GM21825 (cell line): ENCODE measurements around the gene PTPRH.
"Not testable (repeated sequence)": the region's sequence is repeated elsewhere in the genome, so short reads cannot be mapped to it uniquely, and the experiment has no call there.

Source experiments
- ATAC-seq: cut with Tn5 transposase; IDR thresholded peaks from one replicate; pipeline ENCODE4 v1.9.1; 2021; ENCODE audit warnings: mild to moderate bottlenecking, moderate library complexity; ENCODE audit not compliant: unreplicated experiment

The PTPRH gene

DNA sequence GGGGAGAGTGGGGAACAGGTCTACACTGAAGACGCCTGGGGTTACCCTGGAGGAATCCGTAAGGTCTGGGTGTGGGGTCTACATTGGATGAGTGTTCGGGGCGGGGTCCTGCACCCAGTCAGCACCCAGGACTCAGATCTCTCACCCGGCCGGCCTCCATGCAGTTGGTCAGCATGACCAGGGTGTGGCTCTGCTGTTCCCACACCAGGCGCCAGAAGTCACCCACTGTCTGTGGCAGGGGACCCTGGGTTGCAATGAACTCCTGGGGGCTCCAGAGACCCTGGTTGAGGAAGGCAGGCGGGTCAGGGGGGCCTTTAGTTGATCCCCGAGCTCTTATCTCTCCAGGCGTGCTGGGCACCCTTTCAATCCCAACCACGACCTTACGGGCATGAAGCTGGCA lies 23.2 kb downstream of the PTPRH start:
- ATAC-seq = no peak

- no peak for ATAC-seq
Observed at GRCh38 chr19:55181740-55182139, 27.6 kb downstream of the PTPRH start.

DNA sequence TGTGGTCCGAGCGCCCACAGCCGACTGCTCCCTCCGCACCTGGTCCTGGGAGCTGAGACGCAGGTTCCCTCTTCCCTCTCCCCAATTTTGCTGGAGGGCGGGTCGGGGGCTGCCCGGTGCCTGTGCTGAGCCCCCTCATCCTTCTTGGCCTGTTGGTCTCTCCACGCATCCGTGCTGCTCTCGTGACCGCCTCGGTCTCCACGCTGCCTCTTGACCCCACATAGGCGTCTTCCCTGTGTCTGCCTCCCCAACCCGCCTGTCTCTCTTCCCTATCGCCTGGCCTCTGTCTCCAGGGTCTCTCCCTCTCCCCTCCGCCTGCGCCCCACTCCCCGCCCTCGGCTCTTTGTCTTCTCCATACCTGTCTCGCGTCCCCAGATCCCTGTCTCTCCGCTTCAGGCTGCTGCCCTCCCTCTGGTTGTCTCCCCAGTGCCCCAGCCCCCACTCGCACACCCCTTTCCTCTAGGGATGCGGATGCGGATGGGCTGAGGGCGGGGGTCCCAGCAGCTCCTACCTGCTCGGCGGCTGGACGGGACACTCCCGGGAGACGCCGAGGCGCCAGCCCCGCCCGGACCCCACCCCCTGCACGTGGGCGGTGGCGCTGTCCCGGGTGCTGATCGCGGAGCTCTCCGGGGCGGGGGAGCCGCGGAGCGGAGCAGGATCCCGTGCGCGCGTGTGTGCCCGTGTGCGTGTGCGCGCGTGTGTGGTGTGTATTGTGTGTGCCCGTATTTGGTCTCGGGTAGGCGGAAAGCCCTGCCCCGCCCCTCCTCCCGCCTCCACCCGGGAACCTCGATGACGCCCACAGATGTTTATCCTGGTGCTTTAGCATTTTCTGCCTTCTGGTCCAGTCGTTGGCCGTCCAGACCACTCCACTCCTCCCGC lies 29.5 kb downstream of the PTPRH start, which contains the start of gene SYT5:
SYT5 (minus strand) TSS at position 684 of the 879 bp plus-strand sequence. CDS start 1,248 bp downstream, outside the sequence.
- peak; percentile 26 for ATAC-seq

DNA sequence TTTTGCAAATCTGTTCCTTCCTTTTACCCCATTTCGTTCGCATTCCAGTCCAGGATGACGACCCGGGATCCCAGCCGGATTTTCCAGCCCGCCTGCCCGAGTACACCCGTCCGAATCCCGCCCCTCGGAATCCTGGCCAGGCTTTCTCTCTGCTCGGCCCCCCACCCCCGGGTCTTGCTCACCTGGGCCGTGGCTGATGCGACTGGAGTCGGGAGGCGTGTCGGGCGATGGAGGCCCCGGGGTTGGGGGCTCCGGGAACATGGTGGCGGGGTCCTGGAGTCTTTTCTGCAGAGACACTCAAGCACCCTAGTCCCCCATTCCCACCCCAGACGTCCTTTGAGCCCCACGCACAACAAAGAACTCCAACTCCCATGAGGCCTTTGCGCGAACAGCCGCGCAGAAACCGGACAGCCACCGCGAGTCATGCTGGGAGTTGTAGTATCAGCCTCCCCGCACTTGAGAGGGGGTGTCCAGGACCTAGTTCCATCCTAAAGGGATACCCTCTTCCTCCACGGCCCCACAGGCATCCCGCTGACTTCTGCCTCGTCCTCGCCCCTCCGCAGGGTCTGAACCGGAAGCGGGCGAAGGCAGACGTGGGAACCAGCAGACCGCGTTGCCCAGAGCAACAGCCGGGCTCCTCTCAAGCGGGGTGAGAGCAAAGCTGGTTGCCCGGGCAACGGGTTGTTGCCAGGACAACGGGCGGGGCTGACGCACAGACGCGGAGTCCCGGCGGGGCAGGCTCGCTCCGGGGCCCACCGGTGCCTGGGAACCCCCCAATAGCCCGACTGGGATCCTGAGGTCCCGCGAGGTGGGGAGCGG lies 30.3 kb downstream of the PTPRH start:
- ATAC-seq = peak; percentile 73

DNA sequence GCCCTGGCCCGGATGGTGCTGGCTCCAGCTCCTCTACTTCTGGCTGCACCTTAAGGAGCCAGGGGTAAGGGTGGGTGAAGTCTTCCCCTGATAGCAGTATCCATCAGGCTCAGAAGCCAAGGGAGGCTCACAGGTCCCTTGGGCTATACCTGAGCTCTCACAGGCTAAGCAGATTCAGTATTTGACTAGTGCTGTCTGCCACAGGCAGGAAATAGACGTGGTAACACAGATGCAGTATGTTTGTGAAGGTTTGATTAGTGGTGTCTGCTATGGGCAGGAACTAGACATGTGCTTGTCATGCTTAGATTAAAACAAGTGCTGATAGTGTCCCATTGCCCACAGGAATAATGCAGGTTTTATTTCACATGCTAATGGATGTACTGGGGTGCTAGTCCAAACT lies 33.2 kb downstream of the PTPRH start:
- ATAC-seq = no peak

DNA sequence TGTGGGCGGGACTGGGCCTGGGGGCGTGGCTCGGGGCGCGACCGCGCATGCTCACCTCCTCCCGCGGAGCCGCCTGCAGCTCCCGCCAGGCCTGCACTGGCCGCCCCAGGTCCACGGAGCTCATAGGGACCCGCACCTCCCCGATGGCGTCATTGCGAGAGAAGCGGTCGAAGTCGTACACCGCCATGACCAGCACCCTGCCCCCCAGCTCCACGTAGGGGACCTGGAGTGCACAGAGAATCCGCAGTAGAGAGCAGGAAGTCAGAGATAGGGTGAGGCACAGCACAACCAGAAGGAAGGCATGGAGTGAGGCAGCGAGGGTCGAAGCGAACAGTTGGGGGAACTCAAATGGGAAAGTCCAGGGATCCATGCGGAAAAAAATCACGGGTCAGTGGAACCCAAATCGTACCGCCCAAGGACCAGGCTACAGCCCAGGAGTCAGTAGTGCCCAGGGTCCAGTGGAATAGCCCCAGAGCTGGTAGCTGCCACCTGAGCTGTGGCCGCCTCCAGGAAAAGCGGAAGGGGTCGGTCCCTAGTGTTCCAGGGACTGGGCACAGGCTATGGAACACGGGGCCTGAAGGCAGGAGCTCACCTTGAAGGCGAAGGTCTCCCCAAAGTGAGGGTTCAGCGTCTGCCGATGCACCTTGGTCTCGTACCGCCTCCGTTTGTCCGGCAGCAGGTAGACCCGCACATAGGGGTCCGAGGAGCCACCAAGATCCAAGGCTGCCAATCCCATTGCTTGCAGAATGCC lies 34.0 kb downstream of the PTPRH start:
- no peak for ATAC-seq

DNA sequence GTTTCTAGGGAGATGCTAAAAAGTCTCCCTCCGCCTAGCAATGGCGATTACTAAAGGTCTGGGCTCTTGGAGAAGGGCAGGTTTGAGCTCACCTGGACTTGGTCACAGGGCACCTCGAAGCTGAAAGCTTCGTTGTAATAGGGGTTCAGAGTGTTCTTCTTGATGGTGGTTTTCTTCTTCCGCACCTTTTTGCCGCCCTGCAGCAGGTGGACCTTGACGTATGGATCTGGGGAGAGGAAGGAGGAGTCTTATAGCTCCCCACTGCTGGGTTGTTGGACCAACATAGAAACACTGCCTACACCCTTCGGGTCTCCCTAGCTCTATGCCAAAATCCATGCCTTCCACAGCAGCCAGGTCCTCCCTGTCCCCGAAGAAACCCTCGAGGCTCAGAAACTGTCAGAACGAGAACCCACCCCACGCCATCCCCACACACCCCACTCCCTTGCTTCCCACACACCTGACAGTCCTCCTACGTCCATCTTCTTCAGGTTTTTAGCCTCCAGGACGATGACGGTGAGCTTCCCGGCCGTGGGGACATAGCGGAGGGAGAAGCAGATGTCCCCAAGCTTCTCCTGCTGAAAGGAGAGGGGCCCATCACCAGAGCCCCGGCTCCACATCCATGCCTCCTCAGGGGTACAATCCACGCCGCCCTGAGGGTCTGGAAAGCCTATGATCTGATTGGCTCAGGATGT lies 34.7 kb downstream of the PTPRH start:
- no peak for ATAC-seq

GRCh38 chr19:55173714-55174409 lies 35.4 kb downstream of the PTPRH start:
- ATAC-seq = no peak

DNA sequence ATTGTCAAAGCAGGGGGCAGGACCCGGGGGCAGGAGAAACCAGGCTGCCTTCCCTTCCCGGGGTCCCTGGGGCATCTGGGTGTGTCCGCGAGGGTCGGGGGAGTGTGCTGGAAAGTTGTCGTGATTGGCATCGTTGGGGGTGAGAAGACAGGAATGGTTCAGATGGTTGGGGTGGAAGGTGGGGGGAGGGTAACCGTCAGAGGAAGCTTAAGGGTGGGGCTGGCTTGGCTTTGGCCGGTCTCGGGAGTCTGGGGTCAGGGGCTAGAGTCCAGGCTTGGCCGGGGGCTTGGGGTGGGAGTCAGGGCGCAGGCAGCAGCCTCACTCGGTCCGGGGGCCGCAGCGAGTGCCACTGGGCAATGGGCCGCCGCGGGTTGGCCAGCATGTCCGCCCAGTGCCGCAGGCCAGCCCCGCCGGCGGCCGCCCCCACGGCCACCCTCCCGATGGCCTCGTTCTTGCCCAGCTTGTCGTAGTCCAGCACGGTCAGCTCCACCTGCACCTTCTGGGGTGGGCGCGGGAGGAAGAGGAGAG lies 36.1 kb downstream of the PTPRH start:
- ATAC-seq = no peak

DNA sequence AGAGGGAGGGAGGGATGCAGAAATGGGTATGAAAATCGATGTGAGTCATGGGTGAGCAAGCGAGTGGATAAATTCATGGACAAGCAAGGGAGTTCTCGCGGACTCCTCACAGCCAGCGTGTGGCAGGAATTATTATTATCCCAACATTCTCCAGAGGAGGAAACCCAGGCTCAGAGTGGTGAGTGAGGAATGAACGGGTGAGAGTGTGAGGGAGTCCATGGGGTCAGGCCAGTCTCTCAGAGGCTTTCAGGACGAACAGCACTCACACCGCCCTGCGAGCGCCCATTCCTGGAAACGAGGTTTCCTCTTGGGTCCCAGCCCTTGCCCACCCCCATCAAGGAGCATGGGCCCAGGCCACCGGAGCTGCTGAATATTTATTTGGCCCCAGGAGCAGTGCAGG lies 36.6 kb downstream of the PTPRH start:
- no peak for ATAC-seq

- ATAC-seq = not testable (repeated sequence)
Observed at GRCh38 chr19:55172318-55172717, 37.0 kb downstream of the PTPRH start.

DNA sequence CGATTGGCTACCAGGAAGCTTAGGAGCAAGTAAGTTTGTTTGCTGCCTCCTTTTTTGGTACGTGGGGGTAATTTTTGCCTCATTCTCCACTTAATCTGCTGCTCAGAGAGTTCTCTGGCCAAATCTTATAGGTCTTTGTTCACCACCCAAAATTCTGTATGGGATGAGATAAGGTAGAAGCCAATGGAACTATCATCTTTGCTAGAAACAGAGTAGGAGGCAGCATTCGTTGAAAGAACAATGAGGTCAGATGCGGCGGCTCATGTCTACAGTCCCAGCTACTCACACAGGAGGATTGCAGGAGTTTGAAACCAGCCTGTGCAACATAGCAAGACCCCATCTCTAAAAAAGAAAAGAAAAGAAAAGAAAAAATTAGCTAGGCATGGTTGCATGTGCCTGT lies 37.9 kb downstream of the PTPRH start:
- no peak for ATAC-seq

GRCh38 chr19:55169136-55169535 lies 40.2 kb downstream of the PTPRH start:
- no peak for ATAC-seq

- peak; percentile 80 for ATAC-seq
Observed at GRCh38 chr19:55166530-55167268, 42.6 kb downstream of the PTPRH start, which contains the start of gene DNAAF3. Gene DNAAF3 (minus strand): TSS chr19:55166613. CDS start chr19:55166413, 200 bp downstream.

- peak; percentile 41 for ATAC-seq
Observed at GRCh38 chr19:55165952-55166529, 43.3 kb downstream of the PTPRH start.

DNA sequence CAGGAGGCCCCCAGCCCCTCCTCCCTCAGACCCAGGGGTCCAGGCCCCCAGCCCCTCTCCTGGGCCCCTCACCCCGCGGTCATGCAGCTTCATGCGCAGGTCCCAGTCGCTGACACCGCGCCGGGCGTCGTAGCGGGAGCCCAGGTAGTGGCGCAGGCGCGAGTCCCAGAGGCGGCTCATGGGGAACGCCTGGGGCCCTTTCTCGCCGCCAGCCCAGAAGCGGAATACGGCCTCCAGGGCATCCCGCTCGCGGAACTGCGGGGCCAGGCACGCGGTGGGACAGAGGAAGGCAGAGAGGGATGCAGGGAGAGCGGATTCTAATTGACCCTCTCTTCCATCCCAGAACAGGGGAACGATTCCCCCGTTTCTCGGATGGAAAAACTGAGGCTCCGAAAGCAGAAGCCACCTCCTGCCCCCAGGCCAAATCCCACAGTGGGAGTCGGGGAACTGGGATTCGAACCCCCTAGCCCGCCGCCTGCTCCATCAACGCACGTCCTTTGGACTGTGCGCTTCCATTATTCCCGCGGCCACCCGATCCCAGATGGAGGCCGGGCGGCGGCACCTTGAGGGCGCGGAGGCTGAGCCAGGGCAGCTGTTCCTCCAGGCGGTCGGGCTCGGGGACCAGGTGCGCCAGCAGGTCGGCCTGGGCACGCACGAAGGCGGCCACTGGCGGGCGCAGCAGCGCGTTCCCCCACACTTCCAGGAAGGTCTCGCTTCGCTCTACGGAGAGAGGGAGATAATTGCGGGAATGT lies 47.6 kb downstream of the PTPRH start:
- no peak for ATAC-seq

DNA sequence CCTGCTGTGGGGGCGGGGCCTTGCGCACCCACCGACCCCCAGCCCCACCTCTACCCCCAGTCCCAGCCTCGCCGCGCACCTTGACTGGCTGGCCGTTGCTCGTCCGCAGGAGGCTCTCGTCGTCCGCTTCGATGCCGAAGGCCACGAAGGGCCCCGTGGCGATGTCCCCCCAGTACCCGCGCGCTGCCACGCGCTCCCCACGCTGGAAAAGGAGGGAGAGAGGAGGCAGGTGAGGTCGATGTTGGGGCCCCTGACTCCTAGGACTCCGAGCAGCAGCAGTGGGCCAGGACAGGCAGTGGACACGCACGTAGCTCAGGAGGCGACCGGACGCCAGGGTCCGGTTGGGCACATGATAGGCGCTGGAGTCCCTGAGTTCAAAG lies 48.3 kb downstream of the PTPRH start:
- no peak for ATAC-seq
